GM18870 (cell line): ENCODE measurements around the gene KCNH4.
"Not testable (repeated sequence)": the region's sequence is repeated elsewhere in the genome, so short reads cannot be mapped to it uniquely, and the experiment has no call there.

Experiments used
- ATAC-seq: cut with Tn5 transposase; IDR thresholded peaks from one replicate; pipeline ENCODE4 v1.9.1; 2021; ENCODE audit warnings: moderate library complexity; ENCODE audit not compliant: unreplicated experiment

The KCNH4 gene

GRCh38 chr17:42180922-42181850, at the start of gene KCNH4:
KCNH4 (minus strand) TSS chr17:42181142; CDS start chr17:42180945, 197 bp downstream.
- ATAC-seq, result no peak

- ATAC-seq, result no peak
Measured at GRCh38 chr17:42230225-42230624, 49.3 kb upstream of the KCNH4 start.

- no peak for ATAC-seq
Measured at GRCh38 chr17:42227849-42228700, 47.1 kb upstream of the KCNH4 start.

- no peak for ATAC-seq
Measured at GRCh38 chr17:42225646-42226045, 44.7 kb upstream of the KCNH4 start.

DNA sequence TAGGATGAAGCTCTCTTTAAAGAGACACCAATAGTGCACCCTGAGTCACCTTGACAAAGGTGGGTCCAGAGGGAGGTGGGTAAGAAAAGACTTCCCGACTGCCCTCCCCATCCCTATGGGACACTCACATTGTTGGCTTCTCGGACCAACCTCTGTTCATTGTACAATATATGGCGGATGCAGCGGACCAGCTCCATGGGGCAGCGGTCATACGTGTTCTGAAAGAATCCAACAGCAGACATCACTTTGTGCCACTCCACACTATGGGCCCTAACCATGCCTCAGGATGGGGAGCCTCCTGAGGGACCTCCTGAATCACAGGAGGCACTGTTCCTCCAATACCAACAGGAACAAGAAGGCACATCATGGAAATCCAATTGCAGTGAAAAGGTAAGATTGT, 43.7 kb upstream of the KCNH4 start:
- ATAC-seq, result no peak

DNA sequence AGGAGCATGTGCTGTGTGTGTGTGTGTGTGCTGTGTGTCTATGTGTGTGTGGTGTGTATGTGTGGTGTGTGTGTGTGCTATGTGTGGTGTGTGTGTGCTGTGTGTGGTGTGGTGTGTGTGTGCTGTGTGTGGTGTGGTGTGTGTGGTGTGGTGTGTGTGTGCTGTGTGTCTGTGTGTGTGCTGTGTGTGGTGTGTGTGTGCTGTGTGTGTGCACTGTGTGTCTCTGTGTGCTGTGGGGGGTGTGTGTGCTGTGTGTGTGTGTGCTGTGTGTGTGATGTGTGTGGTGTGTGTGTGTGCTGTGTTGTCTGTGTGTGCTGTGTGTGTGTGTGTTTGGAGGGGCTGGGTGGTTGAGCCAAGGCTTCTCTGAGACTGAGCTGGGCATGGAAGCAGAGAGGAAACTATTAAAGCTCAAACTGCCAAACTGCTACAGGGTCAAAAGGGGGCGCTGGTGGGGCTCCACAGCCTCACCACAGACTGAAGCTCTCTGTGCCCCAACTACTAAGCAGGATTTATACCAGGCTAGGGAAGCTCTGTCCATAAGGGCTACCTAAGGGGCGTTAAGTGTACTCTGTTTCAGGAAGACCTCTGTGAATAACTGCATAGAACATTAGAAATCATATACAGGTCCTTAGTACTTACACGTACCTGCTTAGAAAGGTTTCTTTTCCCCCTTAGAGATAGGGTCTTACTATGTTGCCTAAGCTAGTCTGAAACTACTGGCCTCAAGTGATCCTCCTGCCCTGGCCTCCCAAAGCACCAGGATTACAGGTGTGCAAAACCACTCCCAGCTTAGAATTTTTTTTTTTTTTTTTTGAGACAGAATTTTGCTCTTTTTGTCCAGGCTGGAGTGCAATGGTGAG, 41.2 kb upstream of the KCNH4 start:
- no peak for ATAC-seq

GRCh38 chr17:42219280-42219679, 38.3 kb upstream of the KCNH4 start:
- ATAC-seq, result not testable (repeated sequence)

DNA sequence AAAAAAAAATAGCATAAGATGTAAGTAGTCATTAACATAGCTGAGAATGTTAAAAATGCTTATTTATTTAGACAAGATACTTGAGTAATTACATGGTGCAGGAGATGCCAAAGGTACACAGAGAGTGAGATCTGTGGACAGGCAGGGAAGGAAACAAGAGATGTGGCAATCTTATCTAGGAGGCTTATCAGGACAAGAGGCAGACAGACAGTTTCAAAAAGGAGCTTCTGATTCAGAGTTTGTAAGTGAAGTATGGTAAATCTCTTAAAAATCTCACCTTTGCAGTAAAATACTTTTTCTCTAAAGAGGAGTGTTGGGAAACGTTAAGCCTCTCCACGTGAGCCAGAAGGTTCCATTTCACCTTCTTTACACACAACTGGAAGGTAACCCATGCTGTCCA, 33.2 kb upstream of the KCNH4 start:
- ATAC-seq, result no peak

DNA sequence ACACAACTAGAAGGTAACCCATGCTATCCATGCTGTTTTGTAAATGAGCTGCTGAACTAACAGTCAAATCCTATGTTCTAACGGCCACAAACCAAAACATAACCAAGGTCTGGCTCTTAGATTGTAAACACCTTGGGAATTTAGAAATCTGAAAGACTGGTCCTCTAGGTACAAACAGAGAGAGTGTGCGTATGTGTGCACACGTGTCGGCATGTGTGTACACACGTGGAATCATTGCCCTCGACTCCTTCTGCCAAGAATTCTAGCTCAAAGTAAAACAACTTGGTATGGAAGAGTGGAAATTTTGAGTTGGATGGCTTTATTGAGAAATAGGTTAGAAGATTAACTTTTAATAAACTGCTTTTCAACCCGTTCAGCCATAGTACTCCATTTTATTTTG, 31.4 kb upstream of the KCNH4 start:
- ATAC-seq, result no peak

GRCh38 chr17:42211921-42212341, 31.0 kb upstream of the KCNH4 start:
- ATAC-seq, result not testable (repeated sequence)

GRCh38 chr17:42210046-42210445, 29.1 kb upstream of the KCNH4 start:
- no peak for ATAC-seq

DNA sequence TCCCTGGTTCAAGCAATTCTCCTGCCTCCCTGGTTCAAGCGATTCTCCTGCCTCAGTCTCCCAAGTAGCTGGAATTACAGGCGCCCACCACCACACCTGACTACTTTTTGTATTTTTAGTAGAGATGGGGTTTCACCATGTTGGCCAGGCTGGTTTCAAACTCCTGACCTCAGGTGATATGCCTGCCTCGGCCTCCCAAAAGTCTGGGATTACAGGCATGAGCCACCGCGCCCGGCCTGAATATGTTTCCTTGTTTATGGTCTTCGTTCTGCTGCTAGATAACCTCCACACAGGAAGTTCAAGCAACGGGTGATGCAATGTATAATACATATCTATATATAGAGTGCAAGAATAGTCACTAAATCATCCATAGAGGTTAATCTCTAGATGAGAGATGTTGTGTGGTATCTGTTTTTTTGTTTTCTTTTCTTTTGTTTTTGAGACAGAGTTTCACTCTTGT, 25.2 kb upstream of the KCNH4 start:
- ATAC-seq, result not testable (repeated sequence)

GRCh38 chr17:42203354-42203753, 22.4 kb upstream of the KCNH4 start:
- no peak for ATAC-seq

GRCh38 chr17:42202696-42203095, 21.8 kb upstream of the KCNH4 start:
- no peak for ATAC-seq

DNA sequence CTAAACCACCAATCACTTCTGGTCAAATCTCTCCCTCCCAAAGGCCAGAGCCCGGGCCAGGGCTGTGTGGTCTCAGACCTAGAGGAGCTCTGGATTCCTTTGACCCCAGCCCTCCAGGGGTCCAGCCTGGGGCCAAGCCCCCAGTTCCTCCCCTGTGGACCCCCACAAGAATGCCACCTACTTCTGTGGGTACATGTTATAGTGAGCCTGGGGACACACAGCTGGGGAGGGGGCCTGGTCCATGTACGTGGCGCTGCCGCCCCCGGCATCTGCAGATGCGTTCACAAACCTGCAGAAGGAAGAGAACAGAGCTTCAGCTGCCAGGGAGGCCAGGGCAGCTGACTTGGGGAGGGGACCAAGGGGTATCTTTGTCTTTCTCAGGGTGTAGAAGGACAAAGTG, 21.2 kb upstream of the KCNH4 start:
- ATAC-seq, result no peak

- ATAC-seq, result no peak
Measured at GRCh38 chr17:42201458-42201772, 20.5 kb upstream of the KCNH4 start.

DNA sequence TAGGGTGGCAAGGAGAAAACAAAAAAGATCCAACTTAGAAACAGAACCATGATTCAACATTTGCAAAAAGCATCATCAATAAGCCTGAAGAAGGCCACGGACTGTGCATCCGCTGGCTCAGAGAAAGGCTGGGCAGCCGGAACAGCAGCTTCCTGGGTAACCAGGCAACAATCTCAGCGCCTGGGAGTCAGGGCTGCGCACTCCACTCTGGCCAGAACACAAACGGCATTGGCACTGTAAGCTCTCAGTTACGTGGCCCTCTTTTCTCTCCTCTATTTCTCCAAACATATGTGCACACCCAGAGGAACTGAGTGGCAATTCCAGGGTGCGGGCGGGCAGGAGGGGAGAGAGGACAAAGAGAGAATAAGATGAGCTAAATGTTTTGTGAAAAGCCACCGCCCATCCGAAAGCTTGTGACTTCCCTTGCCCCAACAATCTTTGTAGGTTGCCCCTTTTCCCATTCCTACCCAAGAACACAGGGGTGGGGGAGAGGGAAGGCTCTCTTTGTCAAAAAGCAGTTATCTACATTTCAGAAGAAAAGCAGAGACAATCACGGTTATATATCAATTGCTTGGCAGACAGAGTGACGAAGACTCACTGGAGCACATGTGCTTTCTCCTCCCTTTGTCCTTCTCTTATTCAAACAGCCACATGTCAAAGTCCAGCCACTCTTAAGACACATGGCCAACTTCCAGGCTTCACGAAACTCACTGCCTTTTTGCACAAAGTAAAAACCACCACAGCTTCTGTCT, 19.9 kb upstream of the KCNH4 start:
- ATAC-seq, result no peak

DNA sequence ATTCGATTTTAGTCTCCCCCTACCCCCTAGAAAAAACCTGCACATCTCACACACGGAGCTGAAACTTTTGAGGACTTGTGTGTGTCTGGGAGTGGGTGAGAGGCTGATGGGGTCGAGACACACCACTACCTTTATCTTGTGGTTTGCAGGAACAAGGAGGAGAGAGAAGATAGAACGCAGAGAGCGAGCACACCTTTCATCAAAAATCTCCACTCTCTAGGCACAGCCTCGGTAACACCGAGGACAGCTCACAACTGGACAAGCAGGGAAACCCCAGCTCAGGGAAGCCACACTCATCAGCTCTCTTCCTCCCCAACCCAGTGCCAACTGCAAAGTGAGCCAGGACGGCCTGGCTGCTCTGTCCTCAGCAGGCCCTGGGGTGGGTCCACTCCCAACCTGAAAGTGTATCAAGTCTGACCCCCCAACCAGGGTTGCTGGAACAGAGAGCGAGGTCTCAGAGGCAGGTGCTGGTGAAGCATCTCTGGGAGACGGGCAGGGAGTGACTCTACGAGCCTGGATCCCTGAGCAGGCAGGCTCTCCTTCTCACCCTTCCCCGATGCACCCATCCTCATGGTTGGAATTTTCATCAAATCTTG, 18.6 kb upstream of the KCNH4 start:
- no peak for ATAC-seq

DNA sequence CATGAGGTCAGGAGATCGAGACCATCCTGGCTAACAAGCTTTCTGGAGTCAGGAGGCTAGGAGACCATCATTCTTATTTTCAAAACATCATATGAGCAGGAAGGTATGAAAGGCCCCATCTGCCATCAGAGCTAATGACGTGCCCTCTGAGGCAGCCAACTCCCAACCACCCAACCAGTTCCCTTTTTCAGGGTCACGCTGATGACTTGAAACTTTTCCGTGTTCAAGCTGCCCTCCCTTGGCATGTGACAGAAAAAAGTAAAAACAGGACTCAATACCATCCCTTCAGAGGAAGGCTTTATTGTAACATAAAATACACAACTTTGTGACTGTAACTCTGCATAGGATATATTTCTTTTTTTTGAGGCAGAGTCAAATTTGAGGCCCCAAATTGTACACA, 18.0 kb upstream of the KCNH4 start:
- ATAC-seq, result no peak
